GM12891 (cell line): ENCODE results near the gene RNF217.

Source experiments
- DNase-seq: peaks from one replicate; pipeline ENCODE4 v3.0.0; 2011; ENCODE audit warnings: low spot score; ENCODE audit not compliant: insufficient read length
- FAIRE-seq: peaks from 2 replicates; lab custom pipeline; 2011; peaks lifted over from hg19 to GRCh38; lab: Jason Lieb, UNC
- PAX5 ChIP-seq: IDR thresholded peaks from 2 replicates; pipeline ENCODE4 v1.6.1; 2011; ENCODE audit warnings: low read length, moderate library complexity, mild to moderate bottlenecking; ENCODE audit not compliant: insufficient read depth, severe bottlenecking
- POLR2A ChIP-seq: IDR thresholded peaks from 2 replicates; pipeline ENCODE4 v1.6.1; 2011; ENCODE audit warnings: low read depth, low read length, control low read depth
- POLR2AphosphoS5 ChIP-seq: IDR thresholded peaks from 2 replicates; pipeline ENCODE4 v1.6.1; 2011; ENCODE audit warnings: low read depth, low read length, control low read depth
- POU2F2 ChIP-seq: IDR thresholded peaks from 2 replicates; pipeline ENCODE4 v1.6.1; 2011; ENCODE audit warnings: low read depth, mild to moderate bottlenecking, control low read depth, low read length, moderate library complexity
- SPI1 ChIP-seq: IDR thresholded peaks from 2 replicates; pipeline ENCODE4 v1.6.1; 2011; ENCODE audit warnings: low read depth, low read length, control low read depth
- TAF1 ChIP-seq: IDR thresholded peaks from 2 replicates; pipeline ENCODE4 v1.6.1; 2011; ENCODE audit warnings: low read depth, low read length, control low read depth

RNF217 gene

DNA sequence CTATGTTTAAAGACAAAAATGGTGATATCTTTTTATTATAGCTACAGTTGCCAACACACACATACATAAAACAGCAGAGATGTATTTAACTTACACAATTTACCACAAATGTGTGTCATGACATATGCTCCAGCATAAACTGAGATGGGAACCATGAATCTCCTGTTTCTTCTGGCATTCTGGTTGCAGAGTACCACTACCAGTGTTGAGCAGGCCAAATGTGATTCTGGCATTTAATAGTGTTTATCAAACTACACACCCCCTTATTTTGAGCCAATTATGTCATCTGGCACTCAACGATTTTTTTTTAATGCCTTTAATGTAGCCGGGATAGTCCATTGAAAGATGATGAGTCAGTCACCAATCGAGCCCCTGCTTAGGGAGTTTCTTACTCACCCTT, 132.3 kb downstream of the RNF217 start:
- FAIRE-seq (no peak), DNase-seq (no peak)
- TF ChIP-seq SPI1: no peak
- no peak for TF ChIP-seq POLR2AphosphoS5
- TF ChIP-seq POLR2A: no peak
- TF ChIP-seq POU2F2: no peak
- no peak for TF ChIP-seq TAF1
- no peak for TF ChIP-seq PAX5

DNA sequence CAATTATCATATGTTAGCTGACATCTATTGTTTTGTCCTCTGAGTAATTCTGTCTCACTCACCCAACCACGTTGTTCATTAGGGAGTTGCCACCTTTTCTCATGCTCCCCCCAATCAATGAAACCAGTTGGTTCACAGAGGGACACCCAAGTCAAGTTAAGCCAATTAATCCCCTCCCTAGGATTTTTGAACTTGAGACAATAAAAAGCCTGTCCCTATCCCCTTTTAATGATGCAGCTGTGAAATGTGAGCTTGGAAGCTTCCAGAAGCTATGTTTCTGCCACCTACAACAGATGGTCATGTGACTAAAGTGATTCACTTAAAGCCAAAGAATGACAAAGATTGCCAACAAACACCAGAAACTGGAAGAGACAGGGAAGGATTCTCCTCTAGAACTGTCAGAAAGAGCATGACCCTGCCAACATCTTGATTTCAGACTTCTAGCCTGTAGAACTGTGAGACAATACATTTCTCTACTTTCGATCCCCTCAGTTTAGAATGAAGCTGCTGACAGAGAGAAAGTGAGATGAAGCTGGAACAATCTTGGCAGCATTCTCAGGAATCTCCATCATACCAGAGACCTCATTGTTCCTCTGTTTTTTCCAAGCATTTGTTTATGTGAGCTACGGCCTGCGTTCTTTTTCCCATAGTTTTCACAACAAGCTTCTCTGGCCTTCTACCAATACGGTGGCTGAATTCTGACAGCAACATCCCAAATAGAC, 133.5 kb downstream of the RNF217 start:
- TF ChIP-seq TAF1: no peak
- no peak for TF ChIP-seq POLR2A
- TF ChIP-seq PAX5: no peak
- TF ChIP-seq POLR2AphosphoS5: no peak
- no peak for TF ChIP-seq SPI1
- TF ChIP-seq POU2F2: no peak
- no peak for DNase-seq
- FAIRE-seq: no peak

DNA sequence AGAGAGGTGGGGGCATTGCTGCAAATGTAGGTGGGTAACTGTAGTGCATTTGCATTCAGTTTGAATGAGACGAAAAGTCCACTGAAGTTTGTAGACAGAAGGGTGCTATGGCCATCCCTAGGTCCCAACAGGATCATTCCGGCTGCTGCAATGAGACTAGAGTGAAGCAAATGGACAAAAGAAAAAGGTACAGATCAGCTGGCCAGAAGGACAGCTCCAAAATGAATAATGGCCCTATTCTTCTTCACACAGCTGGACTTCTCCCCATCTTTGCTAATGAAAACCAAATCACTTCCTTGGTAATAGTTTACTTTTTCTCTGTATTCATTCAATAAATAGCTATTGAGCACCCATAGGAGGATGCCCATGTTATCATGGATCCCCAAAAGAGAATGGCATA, 134.9 kb downstream of the RNF217 start:
- FAIRE-seq (no peak), DNase-seq (no peak)
- TF ChIP-seq POU2F2: no peak
- no peak for TF ChIP-seq TAF1
- no peak for TF ChIP-seq PAX5
- no peak for TF ChIP-seq POLR2AphosphoS5
- TF ChIP-seq POLR2A: no peak
- TF ChIP-seq SPI1: no peak

DNA sequence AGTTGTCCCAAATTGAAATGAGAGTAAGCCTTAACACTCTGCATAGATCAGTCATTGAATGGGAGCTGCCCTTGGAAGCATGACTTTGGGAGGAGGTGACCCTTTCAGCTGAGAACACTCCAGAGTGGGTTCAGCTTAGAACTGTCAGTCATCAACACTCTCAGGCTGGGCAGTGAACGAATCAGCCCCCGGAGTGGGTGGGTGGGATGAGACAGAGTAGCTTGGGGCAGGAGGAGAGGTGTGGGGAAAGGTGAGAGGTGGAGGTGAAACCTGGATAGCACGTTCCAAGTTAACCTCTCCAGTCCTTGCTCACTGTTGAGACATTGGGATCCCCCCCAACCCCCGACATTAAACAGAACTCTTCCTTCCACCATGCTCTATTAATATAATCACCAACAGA, 136.0 kb downstream of the RNF217 start:
- no peak for TF ChIP-seq POU2F2
- TF ChIP-seq POLR2A: no peak
- TF ChIP-seq SPI1: no peak
- TF ChIP-seq TAF1: no peak
- TF ChIP-seq PAX5: no peak
- TF ChIP-seq POLR2AphosphoS5: no peak
- DNase-seq: no peak
- no peak for FAIRE-seq

DNA sequence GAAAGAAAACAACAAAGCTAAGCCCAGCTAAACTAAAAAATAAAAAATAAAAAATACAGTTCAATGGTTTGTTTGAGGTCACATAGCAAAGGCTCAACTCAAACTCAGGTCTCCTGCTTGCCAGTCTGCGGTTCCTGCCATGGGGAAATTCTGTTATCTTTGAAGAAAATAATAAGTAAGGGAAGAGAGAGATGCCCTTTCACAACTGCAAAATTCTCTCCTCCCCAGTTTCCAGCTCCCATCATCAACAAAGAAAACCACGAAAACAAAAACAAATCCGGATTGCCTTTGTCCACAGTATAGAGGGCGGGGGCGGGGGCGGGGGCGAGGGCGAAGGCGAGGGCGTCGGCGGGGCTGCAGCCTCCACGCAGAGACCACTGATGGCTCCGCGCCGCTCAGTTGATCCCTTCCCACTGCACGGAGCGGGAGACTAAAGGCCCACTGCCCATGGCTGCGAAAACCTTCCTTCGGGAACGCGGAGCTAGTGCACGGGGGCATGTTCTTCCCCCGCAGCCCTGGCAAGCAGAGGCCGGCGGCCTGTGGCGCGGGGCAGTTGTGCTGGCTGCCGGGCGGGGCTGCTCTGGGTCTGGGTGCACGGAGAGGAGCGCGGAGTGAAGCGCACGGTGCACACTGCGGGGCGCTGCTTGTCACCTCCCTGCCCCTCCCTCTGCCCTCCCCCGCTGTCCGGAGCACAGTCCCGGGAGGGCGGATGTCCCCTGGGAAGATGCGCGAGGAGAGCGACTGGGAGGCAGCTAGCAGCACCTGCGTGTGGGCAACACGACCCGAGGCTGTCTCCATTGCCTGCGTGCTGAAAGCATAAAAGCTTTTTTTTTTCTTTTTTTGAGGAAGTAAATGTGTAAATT, 137.2 kb downstream of the RNF217 start:
- FAIRE-seq (no peak), DNase-seq (no peak)
- no peak for TF ChIP-seq TAF1
- no peak for TF ChIP-seq POLR2AphosphoS5
- TF ChIP-seq POLR2A: no peak
- TF ChIP-seq SPI1: no peak
- no peak for TF ChIP-seq PAX5
- no peak for TF ChIP-seq POU2F2

DNA sequence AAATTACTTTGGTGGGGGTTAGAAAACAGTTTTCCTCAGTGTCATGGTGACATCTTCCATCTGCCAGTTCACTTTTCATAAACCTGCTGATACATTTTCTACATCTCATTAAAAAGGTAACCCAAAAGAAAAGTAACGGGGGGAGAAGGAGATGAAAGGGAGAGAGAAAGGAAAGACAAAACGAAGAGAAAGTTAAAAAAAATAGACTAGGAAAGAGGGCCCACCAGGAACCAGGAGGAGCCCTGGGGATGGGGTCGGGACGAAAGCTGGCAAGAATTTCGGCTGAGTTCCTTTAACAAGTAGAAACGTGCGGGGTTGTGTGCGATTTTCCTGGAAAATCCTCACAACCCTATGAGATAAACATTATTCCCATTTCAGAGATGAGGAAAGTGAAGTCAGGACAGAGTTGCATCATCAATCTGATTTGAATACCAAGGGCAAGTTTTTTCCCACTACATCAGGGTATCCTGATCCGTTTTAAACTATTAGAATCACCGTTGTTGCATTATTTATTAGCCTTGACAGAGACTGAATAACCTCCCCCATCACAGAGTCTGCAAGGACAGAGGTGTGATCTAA, 137.9 kb downstream of the RNF217 start:
- DNase-seq: no peak
- no peak for FAIRE-seq
- TF ChIP-seq TAF1 (no peak), POLR2A (no peak), SPI1 (no peak)

DNA sequence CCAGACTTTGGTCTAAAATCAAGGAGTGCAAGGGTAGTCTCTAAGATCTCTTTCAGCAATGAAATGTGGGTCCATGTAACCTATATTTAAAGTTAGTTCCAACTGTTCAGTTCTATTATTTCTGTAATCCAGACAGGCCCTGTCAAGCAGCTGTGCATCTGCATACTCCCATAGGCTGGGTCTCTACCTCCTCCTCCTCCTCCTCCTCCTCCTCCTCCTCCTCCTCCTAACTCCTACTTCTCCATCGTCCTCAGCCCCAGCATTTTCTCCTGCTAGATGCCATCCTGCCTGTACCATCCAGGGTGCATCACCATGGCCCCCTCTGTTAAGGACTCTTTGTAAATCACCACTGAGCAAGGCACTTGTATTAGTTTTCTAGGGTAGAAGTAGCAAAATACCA, 138.9 kb downstream of the RNF217 start:
- TF ChIP-seq PAX5: no peak
- no peak for TF ChIP-seq POLR2A
- no peak for TF ChIP-seq POLR2AphosphoS5
- no peak for TF ChIP-seq TAF1
- no peak for TF ChIP-seq SPI1
- TF ChIP-seq POU2F2: no peak
- FAIRE-seq (no peak), DNase-seq (no peak)

DNA sequence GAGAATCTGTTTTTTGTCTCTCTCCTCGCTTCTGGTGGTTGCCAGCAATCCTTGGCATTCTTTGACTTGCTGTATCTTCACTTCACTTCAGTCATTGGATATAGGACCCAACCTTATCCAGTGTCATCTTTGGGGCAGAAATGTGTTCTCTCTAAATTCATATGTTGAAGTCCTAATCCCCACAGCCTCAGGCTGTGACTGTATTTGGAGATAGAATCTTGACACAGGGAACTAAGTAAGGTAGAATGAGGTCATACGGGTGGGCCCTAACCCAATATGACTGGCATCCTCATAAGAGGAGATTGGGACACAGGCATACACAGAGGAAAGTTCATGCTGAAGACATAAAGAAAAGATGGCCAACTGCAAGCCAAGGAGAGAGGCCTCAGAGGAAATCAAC, 139.4 kb downstream of the RNF217 start:
- FAIRE-seq (no peak), DNase-seq (no peak)
- TF ChIP-seq SPI1 (no peak), PAX5 (no peak), POLR2AphosphoS5 (no peak), POU2F2 (no peak), POLR2A (no peak), TAF1 (no peak)

DNA sequence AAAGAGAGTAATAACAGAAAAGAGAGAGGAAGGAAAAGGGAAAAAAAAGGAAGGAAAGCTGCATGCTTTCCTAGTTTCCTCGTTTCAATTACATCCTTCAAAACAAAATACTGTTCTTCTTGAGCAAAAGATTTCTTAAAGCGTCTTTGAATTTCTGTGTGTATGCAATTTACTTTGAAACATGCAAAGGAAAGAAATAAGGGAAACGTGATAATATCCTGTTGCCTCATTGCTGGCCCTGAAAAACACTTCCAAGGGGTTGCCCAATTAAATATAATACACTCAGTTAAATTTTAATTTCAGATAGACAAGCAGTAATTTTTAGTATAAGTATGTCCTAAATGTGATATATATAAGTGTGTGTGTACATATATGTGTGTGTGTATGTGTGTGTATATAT, 140.2 kb downstream of the RNF217 start:
- DNase-seq: no peak
- FAIRE-seq: no peak
- TF ChIP-seq TAF1 (no peak), POU2F2 (no peak), POLR2A (no peak), PAX5 (no peak), POLR2AphosphoS5 (no peak), SPI1 (no peak)

DNA sequence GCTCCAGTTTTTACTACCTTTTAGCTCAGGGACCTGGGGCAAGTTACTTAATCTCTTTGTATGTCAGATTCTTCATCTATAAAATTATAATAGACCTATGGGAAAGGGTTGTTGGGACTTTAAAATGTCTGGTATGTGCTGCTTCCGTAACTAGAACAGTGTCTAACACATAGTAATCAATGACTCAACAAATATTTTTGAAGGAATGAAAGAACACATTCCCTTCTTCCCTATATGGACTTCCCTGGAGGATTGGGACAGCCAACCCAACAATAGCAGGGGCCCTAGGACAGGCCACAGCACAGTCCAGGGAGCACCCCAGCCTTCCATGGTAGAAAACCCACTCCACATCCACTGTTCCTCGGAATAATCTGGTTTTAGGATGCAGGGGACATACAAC, 140.7 kb downstream of the RNF217 start:
- DNase-seq (no peak), FAIRE-seq (no peak)
- TF ChIP-seq PAX5 (no peak), TAF1 (no peak), SPI1 (no peak), POLR2AphosphoS5 (no peak), POU2F2 (no peak), POLR2A (no peak)
